LNCAP (cell line): ENCODE data around the gene EID3.

Source experiments
- CTCF ChIP-seq: fragments of 450-650 bp; IDR thresholded peaks from 2 replicates; pipeline ENCODE4 v1.5.1; 2017; ENCODE audit warnings: mild to moderate bottlenecking

Gene EID3

GRCh38 chr12:104282109-104282508, 21.4 kb upstream of the EID3 start:
- TF ChIP-seq CTCF = no peak

- no peak for TF ChIP-seq CTCF
Observed at GRCh38 chr12:104285740-104286515, 17.6 kb upstream of the EID3 start.

- no peak for TF ChIP-seq CTCF
Observed at GRCh38 chr12:104286516-104287482, 16.7 kb upstream of the EID3 start.

GRCh38 chr12:104288635-104289274, 14.8 kb upstream of the EID3 start:
- no peak for TF ChIP-seq CTCF

- TF ChIP-seq CTCF = no peak
Observed at GRCh38 chr12:104290320-104290719, 13.2 kb upstream of the EID3 start.

GRCh38 chr12:104290855-104291254, 12.7 kb upstream of the EID3 start:
- TF ChIP-seq CTCF = no peak

- no peak for TF ChIP-seq CTCF
Observed at GRCh38 chr12:104291867-104292524, 11.5 kb upstream of the EID3 start.
